ENCODE results near the gene KRTAP2-3. TPM values are rescaled to one million over a fixed set of nuclear protein-coding genes. Genes with fewer than 3 reads are reported as not detected.

The KRTAP2-3 gene
- total and polyA plus RNA-seq, 2 of the 4 experiments (the other 2 are of a cell fraction) = 1.4 to 35.2 TPM

- Histone ChIP-seq H3K4me2 (ENCODE audit: low read depth, low read length) (no peak within 1 kb of the TSS), H3K4me1 (ENCODE audit: control insufficient read depth, insufficient read depth, low read length) (peaks cover 11% of the 10 kb centered on the region; the same call in 1 of the 2 replicates), H3K23ac (ENCODE audit: low read depth, low read length) (peak within 1 kb of the TSS; percentile 80), H3K79me1 (ENCODE audit: low read depth in 1 of 2, low read length in 2 of 2) (no peaks in the 10 kb centered on the region), H3K4ac (ENCODE audit: low read depth, low read length) (peak within 1 kb of the TSS; percentile 95), H4K91ac (ENCODE audit: insufficient read depth, low read depth, low read length) (peak within 1 kb of the TSS; percentile 90), H2AK5ac (ENCODE audit: low read depth, low read length) (peak within 1 kb of the TSS; percentile 91), H2AK9ac (replicated peaks; ENCODE audit: low read depth, low read length, poor library complexity) (no peak within 1 kb of the TSS), H3K18ac (ENCODE audit: low read depth, low read length) (peak within 1 kb of the TSS; percentile 89; the same call in 1 of the 2 replicates), H2BK15ac (ENCODE audit: low read depth, low read length) (peak within 1 kb of the TSS; percentile 95), H4K20me1 (ENCODE audit: insufficient read depth, low read length) (no peaks in the 10 kb centered on the region), H2AFZ (replicated peaks; ENCODE audit: low read length, poor library complexity) (no peak within 1 kb of the TSS), H3K9ac (ENCODE audit: low read depth, low read length) (no peak within 1 kb of the TSS), H2BK20ac (ENCODE audit: low read depth, low read length) (peak within 1 kb of the TSS; percentile 98), H3K14ac (replicated peaks; ENCODE audit: low read depth, low read length) (peak within 1 kb of the TSS; percentile 89), H2BK5ac (ENCODE audit: low read depth, low read length, poor library complexity, severe bottlenecking) (peak within 1 kb of the TSS; percentile 94), H3K27me3 (ENCODE audit: control insufficient read depth, insufficient read depth, low read length) (no peaks in the 10 kb centered on the region), H3K4me3 (ENCODE audit: insufficient read depth, low read depth, low read length) (no peak within 1 kb of the TSS), H3K9me3 (ENCODE audit: control insufficient read depth, insufficient read depth, low read length) (no peaks in the 10 kb centered on the region), H3K36me3 (ENCODE audit: control insufficient read depth, insufficient read depth, low read length) (no peaks in the 10 kb centered on the region), H4K5ac (ENCODE audit: low read depth, low read length) (peak within 1 kb of the TSS; percentile 91; the same call in 1 of the 2 replicates), H3K56ac (ENCODE audit: extremely low read depth, insufficient read depth, low read length) (peak within 1 kb of the TSS; percentile 31), H3K27ac (ENCODE audit: insufficient read depth, low read length) (peak within 1 kb of the TSS; percentile 21; the same call in 1 of the 2 replicates), H4K8ac (ENCODE audit: low read depth in 2 of 2, low read length in 2 of 2) (peak within 1 kb of the TSS; percentile 33 to 91; a peak in 3 of 4 replicates), H2BK120ac (ENCODE audit: low read depth, low read length) (peak within 1 kb of the TSS; percentile 97), H3K9me1 (ENCODE audit: insufficient read depth, low read length) (peaks cover 7% of the 10 kb centered on the region)
- ATAC-seq (ENCODE audit: low read depth) (peak; percentile 64), DNase-seq (peak; percentile 98)
- POLR2A ChIA-PET (ENCODE audit: unreplicated experiment) = no interaction called here
- in situ Hi-C loops (cut with MboI; ENCODE audit: low sequenced_read_pairs) (no loop called here), dilution Hi-C loops (cut with HindIII; ENCODE audit: low sequenced_read_pairs, unreplicated experiment) (no loop called here), intact Hi-C loops (cut with micrococcal nuclease) (no loop called here)
- CTCF ChIA-PET = no interaction called here
- no TSS peak for BruUV-seq (replicated peaks)
- WGBS, 2 experiments (ENCODE audit: extremely low coverage in 2 of 2, insufficient read length in 1 of 2) = no CpG with 5 or more reads among the region's 6 CpGs
- TF ChIP-seq RAD21 (IDR thresholded peaks at IDR 0.05; ENCODE audit: low read length) (peak; percentile 22), CHD1 (IDR thresholded peaks at IDR 0.05; ENCODE audit: low read depth, low read length) (no peak; the same call in 1 of the 2 replicates), RFX5 (IDR thresholded peaks at IDR 0.05; ENCODE audit: low read depth, low read length) (no peak), ELK1 (IDR thresholded peaks at IDR 0.05; ENCODE audit: borderline replicate concordance, low read depth, low read length) (no peak), USF2 (IDR thresholded peaks at IDR 0.05; ENCODE audit: low read depth, low read length) (peak; percentile 17; the same call in 1 of the 2 replicates), MXI1 (IDR thresholded peaks at IDR 0.05; ENCODE audit: borderline replicate concordance, low read depth, low read length) (no peak), RCOR1 (IDR thresholded peaks at IDR 0.05; ENCODE audit: insufficient replicate concordance, low read length) (peak; percentile 59), BHLHE40 (IDR thresholded peaks at IDR 0.05; ENCODE audit: low read depth, low read length) (peak; percentile 77), FOS (IDR thresholded peaks at IDR 0.05; ENCODE audit: low read depth, low read length) (peak; percentile 95), POLR2A (IDR thresholded peaks at IDR 0.05; ENCODE audit: low read depth, low read length) (no peak), MAFK (IDR thresholded peaks at IDR 0.05; ENCODE audit: low read depth, low read length) (peak; percentile 69), CTCF (conservative IDR thresholded peaks at IDR 0.05; ENCODE audit: low read depth, low read length) (no peak), MAZ (IDR thresholded peaks at IDR 0.05; ENCODE audit: borderline replicate concordance, low read depth, low read length) (no peak), SMC3 (IDR thresholded peaks at IDR 0.05; ENCODE audit: low read depth, low read length) (no peak)
Measured at GRCh38 chr17:41065829-41066624, 6.1 kb upstream of the KRTAP2-3 start, which contains the start of gene KRTAP2-4. KRTAP2-4 (minus strand) TSS chr17:41065879; CDS start chr17:41065845, 34 bp downstream.
